Endothelial cell of umbilical vein (primary cell): Measurements from ENCODE around the gene TP53BP1.

Experiments used
- EZH2 ChIP-seq: IDR thresholded peaks from 2 replicates; pipeline ENCODE4 v1.6.1; 2012; ENCODE audit warnings: borderline replicate concordance, low read depth, mild to moderate bottlenecking, moderate library complexity, low read length, inconsistent platforms; ENCODE audit not compliant: severe bottlenecking
- GATA2 ChIP-seq: IDR thresholded peaks from 2 replicates; pipeline ENCODE4 v1.7.0; 2011; ENCODE audit warnings: low read depth, mild to moderate bottlenecking, moderate library complexity, mixed read lengths, low read length; ENCODE audit not compliant: insufficient read length, insufficient read depth
- MYC ChIP-seq: IDR thresholded peaks from one replicate; pipeline ENCODE4 v1.6.1; 2011; ENCODE audit warnings: mild to moderate bottlenecking, low read depth, low read length
- POLR2A ChIP-seq: IDR thresholded peaks from 2 replicates; pipeline ENCODE4 v1.6.1; 2012; ENCODE audit warnings: low read depth, mild to moderate bottlenecking, control low read depth, low read length
- TF ChIP-seq, protein P1 (sequence below), 2 donors: IDR thresholded peaks; 1 replicate in 1 of 2; 2 replicates in 1 of 2; pipeline ENCODE4 v1.5.1; 2011; ENCODE audit warnings: low read length in 2 of 2, mild to moderate bottlenecking in 2 of 2, moderate library complexity in 2 of 2, control low read depth in 1 of 2, inconsistent platforms in 1 of 2, low read depth in 1 of 2; ENCODE audit not compliant: insufficient read depth in 1 of 2; ENCODE audit errors: extremely low read depth in 1 of 2

DNA sequence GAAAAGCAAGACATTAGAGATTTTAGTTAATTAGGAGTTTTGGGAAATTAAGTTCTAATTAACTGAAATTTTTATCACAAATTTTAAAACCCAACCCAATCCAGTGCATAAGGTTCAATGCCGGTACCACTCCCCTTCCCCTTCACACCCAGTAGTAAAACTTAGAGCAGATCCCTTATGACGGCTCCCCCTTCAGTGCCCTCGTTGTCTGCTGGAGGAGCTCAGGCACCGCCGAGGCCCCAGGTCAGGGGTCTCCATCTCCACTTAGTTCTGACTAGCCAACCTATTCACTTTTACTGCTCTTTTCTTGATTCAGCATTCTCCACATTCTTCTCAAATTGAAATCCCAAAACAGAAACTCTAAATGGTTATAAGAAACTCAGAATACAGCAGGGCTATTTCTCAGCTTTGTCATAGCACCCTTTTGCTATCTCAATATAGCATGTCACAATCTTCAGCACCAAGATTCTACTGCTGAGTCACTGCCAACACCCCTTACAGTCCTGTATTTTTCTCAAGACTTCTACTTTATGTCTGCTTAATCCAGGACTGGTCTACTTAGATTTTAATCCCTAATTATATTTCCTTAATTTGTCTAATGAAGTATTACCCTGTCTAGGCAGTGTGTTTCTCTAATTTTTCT lies 82.3 kb downstream of the TP53BP1 start:
- TF ChIP-seq, protein P1, sequence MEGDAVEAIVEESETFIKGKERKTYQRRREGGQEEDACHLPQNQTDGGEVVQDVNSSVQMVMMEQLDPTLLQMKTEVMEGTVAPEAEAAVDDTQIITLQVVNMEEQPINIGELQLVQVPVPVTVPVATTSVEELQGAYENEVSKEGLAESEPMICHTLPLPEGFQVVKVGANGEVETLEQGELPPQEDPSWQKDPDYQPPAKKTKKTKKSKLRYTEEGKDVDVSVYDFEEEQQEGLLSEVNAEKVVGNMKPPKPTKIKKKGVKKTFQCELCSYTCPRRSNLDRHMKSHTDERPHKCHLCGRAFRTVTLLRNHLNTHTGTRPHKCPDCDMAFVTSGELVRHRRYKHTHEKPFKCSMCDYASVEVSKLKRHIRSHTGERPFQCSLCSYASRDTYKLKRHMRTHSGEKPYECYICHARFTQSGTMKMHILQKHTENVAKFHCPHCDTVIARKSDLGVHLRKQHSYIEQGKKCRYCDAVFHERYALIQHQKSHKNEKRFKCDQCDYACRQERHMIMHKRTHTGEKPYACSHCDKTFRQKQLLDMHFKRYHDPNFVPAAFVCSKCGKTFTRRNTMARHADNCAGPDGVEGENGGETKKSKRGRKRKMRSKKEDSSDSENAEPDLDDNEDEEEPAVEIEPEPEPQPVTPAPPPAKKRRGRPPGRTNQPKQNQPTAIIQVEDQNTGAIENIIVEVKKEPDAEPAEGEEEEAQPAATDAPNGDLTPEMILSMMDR (IDR thresholded peaks at IDR 0.05; ENCODE audit: extremely low read depth in 1 of 2, insufficient read depth in 1 of 2, low read depth in 1 of 2, low read length in 2 of 2): no peak
- TF ChIP-seq GATA2 (no peak), POLR2A (no peak), EZH2 (no peak), MYC (no peak)
